Measurements from ENCODE around the gene NCBP2L.
"Not testable (repeated sequence)": the region's sequence is repeated elsewhere in the genome, so short reads cannot be mapped to it uniquely, and the experiment has no call there.

NCBP2L gene

DNA sequence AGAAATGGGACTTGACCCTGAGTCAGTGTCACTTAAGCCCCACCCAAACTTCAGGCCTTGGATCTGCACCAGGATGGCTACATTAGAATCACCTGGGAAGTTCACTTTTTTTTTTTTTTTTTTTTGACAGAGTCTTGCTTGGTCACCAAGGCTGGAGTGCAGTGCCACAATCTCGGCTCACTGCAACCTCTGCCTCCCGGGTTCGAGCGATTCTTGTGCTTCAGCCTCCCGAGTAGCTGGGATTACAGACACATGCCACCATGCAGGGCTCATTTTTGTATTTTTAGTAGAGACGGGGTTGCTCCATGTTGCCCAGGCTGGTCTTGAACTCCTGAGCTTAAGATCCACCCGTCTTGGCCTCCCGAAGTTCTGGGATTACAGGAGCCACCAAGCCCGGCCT, 3.0 kb downstream of the NCBP2L start:
- Histone ChIP-seq H3K36me3 (no peaks in the 10 kb centered on the region), H3K4me2 (no peak overlapping the region), H3K9me3 (no peaks in the 10 kb centered on the region), H4K20me1 (peaks cover 16% of the 10 kb centered on the region; the same call in 1 of the 2 replicates), H3K27ac (no peak overlapping the region), H3K4me1 (peaks cover 9% of the 10 kb centered on the region), H3K27me3 (peaks cover 65% of the 10 kb centered on the region), H3K9ac (no peak overlapping the region), H3K4me3 (no peak overlapping the region)
- no peak for TF ChIP-seq Cebpa-rat (IDR thresholded peaks at IDR 0.05)

DNA sequence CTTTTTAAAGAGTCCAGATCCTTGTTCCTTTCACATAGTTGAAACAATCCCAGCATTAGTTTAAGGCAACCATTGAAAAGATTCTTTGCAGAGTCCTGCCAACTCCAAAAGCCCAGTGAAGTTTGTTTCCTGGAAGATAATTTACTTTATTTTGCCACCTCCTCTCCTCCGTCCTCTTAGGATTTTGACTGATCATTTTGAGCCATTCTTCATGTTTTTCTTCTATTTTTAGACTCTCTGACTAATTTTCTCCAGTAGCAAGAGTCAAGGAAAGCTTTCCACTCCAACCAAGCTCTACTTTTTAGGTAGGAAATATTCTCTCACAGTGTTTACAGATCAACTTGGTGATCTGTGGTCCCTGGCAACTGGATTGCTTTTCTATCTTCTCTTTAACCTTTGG, 10.3 kb downstream of the NCBP2L start:
- no peak overlapping the region for H3K4me2 ChIP-seq
- H3K9ac ChIP-seq = no peak overlapping the region
- peaks cover 93% of the 10 kb centered on the region for H3K27me3 ChIP-seq
- no peak overlapping the region for H3K27ac ChIP-seq
- no peaks in the 10 kb centered on the region for H4K20me1 ChIP-seq
- H3K4me1 ChIP-seq = no peaks in the 10 kb centered on the region
- H3K36me3 ChIP-seq = no peaks in the 10 kb centered on the region
- TF ChIP-seq Cebpa-rat (IDR thresholded peaks at IDR 0.05) = no peak
- no peak overlapping the region for H3K4me3 ChIP-seq
- H3K9me3 ChIP-seq = no peaks in the 10 kb centered on the region

DNA sequence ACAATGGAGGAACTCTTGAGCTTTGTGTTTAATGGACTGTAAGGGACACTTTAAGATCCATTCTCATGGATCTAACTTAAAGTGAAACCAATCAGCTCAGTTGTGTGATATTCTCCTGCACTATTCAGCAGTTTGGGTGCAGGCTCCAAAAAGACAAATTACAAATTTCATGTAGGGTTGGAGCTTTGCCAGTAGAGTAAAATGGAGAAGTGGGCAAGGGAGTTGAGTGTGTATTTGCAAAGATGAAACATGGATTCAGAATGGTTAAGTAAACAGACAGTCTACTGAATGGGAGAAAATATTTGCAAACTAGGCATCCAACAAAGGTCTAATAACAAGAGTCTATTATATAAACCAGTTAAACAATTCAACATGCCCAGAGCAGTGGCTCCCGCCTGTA, 26.9 kb downstream of the NCBP2L start:
- H4K20me1 ChIP-seq = no peaks in the 10 kb centered on the region
- H3K27me3 ChIP-seq = peaks cover 52% of the 10 kb centered on the region
- H3K36me3 ChIP-seq = no peaks in the 10 kb centered on the region
- no peaks in the 10 kb centered on the region for H3K4me1 ChIP-seq
- no peak overlapping the region for H3K9ac ChIP-seq
- H3K27ac ChIP-seq = no peak overlapping the region
- TF ChIP-seq Cebpa-rat (IDR thresholded peaks at IDR 0.05) = no peak
- H3K4me3 ChIP-seq = no peak overlapping the region
- peaks cover 29% of the 10 kb centered on the region for H3K9me3 ChIP-seq
- H3K4me2 ChIP-seq = no peak overlapping the region

DNA sequence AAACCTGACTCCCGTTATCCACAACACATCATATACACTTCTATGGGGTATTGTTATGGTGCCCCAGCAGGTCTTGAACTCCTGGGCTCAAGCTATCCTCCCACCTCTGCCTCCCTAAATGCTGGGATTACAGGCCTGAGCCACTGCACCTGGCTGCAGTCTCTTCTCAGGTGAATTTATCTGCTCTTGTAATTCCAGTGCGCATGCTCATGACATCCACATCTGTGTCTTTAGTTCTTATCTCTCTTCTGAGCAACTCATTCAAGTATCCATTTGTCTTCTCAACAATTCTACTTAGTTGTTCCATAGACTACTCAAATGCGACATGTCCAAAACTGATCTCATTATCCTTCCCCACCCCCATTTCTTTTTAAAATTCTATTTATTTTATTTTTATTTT, 27.6 kb downstream of the NCBP2L start:
- Histone ChIP-seq H3K27ac (no peak overlapping the region), H3K9ac (no peak overlapping the region), H3K9me3 (peaks cover 24% of the 10 kb centered on the region), H3K27me3 (peaks cover 45% of the 10 kb centered on the region), H4K20me1 (no peaks in the 10 kb centered on the region), H3K4me2 (no peak overlapping the region), H3K4me1 (no peaks in the 10 kb centered on the region), H3K36me3 (no peaks in the 10 kb centered on the region), H3K4me3 (no peak overlapping the region)
- no peak for TF ChIP-seq Cebpa-rat (IDR thresholded peaks at IDR 0.05)

DNA sequence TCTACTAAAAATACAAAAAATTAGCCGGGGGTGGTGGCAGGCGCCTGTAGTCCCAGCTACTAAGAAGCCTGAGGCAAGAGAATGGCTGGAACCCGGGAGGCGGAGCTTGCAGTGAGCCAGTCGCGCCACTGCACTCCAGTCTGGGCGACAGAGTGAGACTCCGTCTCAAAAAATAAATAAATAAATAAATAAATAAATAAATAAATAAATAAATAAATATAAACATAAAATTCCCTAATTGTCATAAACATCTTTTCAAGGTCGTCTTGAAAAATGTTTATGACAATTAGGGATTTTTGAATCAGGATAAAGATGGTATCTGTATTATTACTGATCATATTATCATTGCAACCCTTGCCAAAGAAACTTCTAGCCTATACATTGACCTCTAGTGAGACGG, 32.5 kb downstream of the NCBP2L start:
- not testable (repeated sequence) for H3K27ac ChIP-seq, H3K4me2 ChIP-seq, H3K9me3 ChIP-seq, H4K20me1 ChIP-seq, H3K36me3 ChIP-seq, H3K4me3 ChIP-seq, H3K4me1 ChIP-seq, H3K9ac ChIP-seq
- H3K27me3 ChIP-seq = peaks cover 54% of the 10 kb centered on the region

DNA sequence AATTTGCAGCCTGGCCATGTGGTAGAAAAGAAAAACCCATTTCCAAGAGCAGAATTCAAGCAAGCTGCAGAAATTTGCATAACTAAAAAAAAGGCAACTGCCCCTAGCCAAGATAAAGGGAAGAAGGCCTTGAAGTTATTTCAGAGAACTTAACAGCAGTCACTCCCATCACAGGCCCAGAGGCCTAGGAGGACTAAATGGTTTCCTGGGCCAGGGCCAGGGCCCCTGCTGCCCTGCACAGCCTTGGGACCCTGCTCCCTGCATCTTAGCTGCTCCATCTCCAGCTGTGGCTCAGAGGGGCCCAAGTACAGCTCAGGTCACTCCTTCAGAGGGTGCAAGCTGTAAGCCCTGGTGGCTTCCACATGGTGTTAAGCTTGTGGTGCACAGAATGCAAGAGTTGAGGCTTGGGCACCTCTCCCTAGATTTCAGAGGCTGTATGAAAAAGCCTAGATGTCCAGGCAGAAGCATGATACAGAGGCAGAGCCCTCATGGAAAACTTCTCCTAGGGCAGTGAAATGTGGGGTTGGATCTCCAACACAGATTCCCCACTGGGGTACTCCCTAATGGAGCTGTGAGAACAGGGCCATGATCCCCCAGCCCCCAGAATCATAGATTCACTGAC, 41.5 kb downstream of the NCBP2L start:
- Histone ChIP-seq H3K4me3 (peak overlapping the region; percentile 34), H3K4me2 (no peak overlapping the region), H3K27ac (no peak overlapping the region), H4K20me1 (no peaks in the 10 kb centered on the region), H3K36me3 (no peaks in the 10 kb centered on the region), H3K4me1 (no peaks in the 10 kb centered on the region), H3K9ac (no peak overlapping the region), H3K27me3 (peaks cover 18% of the 10 kb centered on the region; the same call in 1 of the 2 replicates), H3K9me3 (peaks cover 37% of the 10 kb centered on the region)
- TF ChIP-seq Cebpa-rat (IDR thresholded peaks at IDR 0.05) = no peak

DNA sequence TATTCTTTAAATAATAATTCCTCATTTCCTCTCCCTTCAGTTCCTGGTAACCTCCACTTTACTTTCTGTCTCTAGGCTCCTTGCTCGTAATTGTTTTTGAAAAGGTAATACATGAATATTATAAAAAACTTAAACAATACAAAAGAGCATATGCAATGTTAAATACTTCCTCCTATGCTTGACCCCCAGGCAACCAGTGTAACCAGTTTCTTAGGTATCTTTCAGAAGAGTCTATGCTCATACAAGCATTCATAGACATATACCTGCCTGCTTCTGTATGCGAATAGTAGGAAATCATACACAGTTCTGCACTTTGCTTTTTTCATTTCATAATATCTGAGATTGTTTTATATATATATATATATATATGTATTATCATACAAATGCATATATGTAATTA, 45.5 kb downstream of the NCBP2L start:
- no peak for TF ChIP-seq Cebpa-rat (IDR thresholded peaks at IDR 0.05)
- peaks cover 36% of the 10 kb centered on the region for H3K9me3 ChIP-seq

DNA sequence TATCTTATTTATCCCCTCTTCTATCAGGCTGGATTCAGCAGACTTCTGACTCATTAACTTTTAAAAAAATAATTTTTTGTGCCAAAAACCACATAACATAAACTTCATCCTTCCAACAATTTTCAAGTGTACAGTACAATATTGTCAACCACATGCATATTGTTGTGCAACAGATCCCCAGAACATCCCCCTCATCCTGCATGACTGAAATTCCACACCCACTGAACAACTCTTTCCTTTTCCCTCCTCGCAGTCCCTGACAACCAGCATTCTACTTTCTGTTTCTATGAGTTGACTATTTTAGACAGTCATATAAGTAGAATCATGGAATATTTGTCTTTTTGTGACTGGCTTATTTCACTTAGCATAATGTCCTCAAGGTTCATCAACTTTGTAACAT, 45.9 kb downstream of the NCBP2L start:
- Histone ChIP-seq H3K4me1 (no peaks in the 10 kb centered on the region), H3K27me3 (peaks cover 58% of the 10 kb centered on the region), H3K9me3 (peaks cover 32% of the 10 kb centered on the region), H3K4me3 (no peak overlapping the region), H3K27ac (no peak overlapping the region), H3K9ac (no peak overlapping the region), H3K4me2 (no peak overlapping the region), H3K36me3 (no peaks in the 10 kb centered on the region), H4K20me1 (peaks cover 5% of the 10 kb centered on the region; the same call in 1 of the 2 replicates)
- no peak for TF ChIP-seq Cebpa-rat (IDR thresholded peaks at IDR 0.05)

More for the DNA sequence above, 45.5 kb downstream of the NCBP2L start:
- H3K27ac ChIP-seq = no peak overlapping the region
- H3K4me3 ChIP-seq = no peak overlapping the region
- H3K36me3 ChIP-seq = no peaks in the 10 kb centered on the region
- peaks cover 5% of the 10 kb centered on the region; the same call in 1 of the 2 replicates for H4K20me1 ChIP-seq
- no peak overlapping the region for H3K4me2 ChIP-seq
- no peak overlapping the region for H3K9ac ChIP-seq
- peaks cover 54% of the 10 kb centered on the region for H3K27me3 ChIP-seq
- H3K4me1 ChIP-seq = no peaks in the 10 kb centered on the region

DNA sequence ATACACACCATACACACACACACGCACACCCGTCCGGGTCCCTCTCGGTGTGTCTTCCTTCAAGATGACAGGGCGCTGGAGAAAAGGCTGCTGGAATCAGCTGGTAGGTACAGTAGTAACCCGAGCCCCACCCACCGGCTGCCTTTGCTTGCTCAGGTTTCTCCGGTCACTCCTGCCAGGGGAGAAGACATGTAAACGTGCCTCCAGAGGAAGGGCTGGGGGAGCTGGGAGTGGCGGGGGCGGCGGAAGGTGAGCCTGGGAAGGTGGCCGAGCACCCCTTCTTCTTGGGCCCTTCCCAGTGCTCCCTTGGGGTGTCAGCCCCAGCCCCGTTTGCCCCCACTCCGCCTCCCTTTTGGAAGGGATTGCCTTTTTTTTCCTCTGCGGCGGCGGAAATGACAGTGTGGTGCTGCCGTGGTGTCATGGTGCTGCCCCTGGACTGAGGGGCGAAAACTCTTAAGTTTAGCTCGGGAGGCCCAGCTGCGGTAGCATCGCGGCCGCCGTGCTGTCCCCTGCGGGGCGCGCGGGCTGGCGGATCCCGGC, 48.2 kb downstream of the NCBP2L start, which contains the start of gene MID2:
Gene MID2 (plus strand): TSS at position 169 of the 540 bp plus-strand sequence. CDS start 561 bp downstream, outside the sequence.
- H3K4me2 ChIP-seq = peak within 1 kb of the TSS; percentile 84
- H3K9me3 ChIP-seq = peaks cover 10% of the 10 kb centered on the region; the same call in 1 of the 2 replicates
- no peak within 1 kb of the TSS for H3K27ac ChIP-seq
- peaks cover 5% of the 10 kb centered on the region; the same call in 1 of the 2 replicates for H4K20me1 ChIP-seq
- peak within 1 kb of the TSS; percentile 65 for H3K4me3 ChIP-seq
- H3K27me3 ChIP-seq = peaks cover 75% of the 10 kb centered on the region
- H3K9ac ChIP-seq = peak within 1 kb of the TSS; percentile 38; the same call in 1 of the 2 replicates
- no peaks in the 10 kb centered on the region for H3K4me1 ChIP-seq
- no peaks in the 10 kb centered on the region for H3K36me3 ChIP-seq
- TF ChIP-seq Cebpa-rat (IDR thresholded peaks at IDR 0.05) = no peak

DNA sequence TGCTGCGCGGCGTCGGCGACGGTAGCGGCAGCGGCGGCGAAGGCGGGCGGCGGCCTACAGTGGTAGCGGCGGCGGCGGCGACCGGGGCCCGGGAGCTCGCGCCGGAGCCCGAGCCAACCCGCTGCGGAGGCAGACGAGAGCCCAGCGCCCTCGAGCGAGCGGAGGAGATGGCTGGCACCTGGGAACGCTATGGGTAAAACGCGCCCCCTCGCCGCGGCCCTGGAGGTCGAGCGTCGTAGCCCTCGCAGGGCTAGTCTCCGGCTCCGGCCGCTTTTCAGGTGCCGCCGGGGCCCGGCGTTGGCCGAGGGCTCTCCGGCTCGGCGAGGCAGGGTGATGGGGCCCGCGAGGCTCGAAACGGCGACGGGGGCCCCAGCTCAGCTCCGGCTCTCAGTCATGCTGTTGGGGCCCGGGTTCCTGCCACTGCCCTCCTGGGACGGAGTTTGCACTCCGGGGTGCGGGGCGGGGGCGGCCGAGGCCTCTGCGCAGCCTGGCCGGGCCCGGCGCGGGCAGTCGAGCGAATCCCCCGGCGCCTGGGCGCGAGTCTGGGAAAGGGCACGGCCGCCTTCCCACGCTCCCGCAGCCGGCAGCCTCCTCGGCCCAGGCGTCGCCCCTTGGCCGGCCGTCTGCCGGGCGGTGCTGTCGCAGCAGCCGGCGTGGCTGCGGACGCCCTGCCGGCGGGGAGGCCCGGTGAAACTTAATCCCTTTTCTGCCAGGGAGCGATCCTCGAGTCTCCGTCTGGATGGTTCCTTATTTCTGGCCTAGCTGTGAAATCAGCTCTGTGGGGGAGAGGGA, 48.9 kb downstream of the NCBP2L start:
- Histone ChIP-seq H3K4me1 (no peaks in the 10 kb centered on the region), H3K36me3 (no peaks in the 10 kb centered on the region), H3K27ac (no peak overlapping the region), H3K27me3 (peaks cover 78% of the 10 kb centered on the region), H4K20me1 (peaks cover 5% of the 10 kb centered on the region; the same call in 1 of the 2 replicates), H3K4me3 (peak overlapping the region; percentile 65), H3K4me2 (peak overlapping the region; percentile 84), H3K9me3 (peaks cover 10% of the 10 kb centered on the region; the same call in 1 of the 2 replicates), H3K9ac (peak overlapping the region; percentile 38; the same call in 1 of the 2 replicates)
- no peak for TF ChIP-seq Cebpa-rat (IDR thresholded peaks at IDR 0.05)

Measured in BLaER1 (cell line).